GM23338 (cell line): ENCODE results near the gene PTGR2. TPM values are rescaled to one million over a fixed set of nuclear protein-coding genes. Genes with fewer than 3 reads are reported as not detected.
"Not testable (repeated sequence)": the region's sequence is repeated elsewhere in the genome, so short reads cannot be mapped to it uniquely, and the experiment has no call there.

Experiments
- ATAC-seq: fragments of 200-7000 bp; cut with Tn5 transposase; 3 replicates; pipeline ENCODE4 v1.9.1; 2020
- DNase-seq: peaks from one replicate; pipeline ENCODE4 v3.0.0-alpha.2; 2015; ENCODE audit warnings: low spot score
- H2AFZ ChIP-seq: fragments of 200-600 bp; sonication (generic); 2 replicates; pipeline ENCODE4 v1.8.0; 2016; ENCODE audit warnings: antibody characterized with exemption, mild to moderate bottlenecking, moderate library complexity
- H3F3A ChIP-seq: fragments of 200-600 bp; sonication (generic); replicated peaks from 2 replicates; pipeline ENCODE4 v1.8.0; 2017; ENCODE audit warnings: antibody characterized with exemption, mixed run types, low read depth
- H3K27ac ChIP-seq: fragments of 200-600 bp; sonication (generic); 2 replicates; pipeline ENCODE4 v1.6.1; 2016; ENCODE audit warnings: low read depth
- H3K27me3 ChIP-seq: fragments of 200-600 bp; sonication (generic); 2 replicates; pipeline ENCODE4 v1.8.0; 2016; ENCODE audit warnings: mild to moderate bottlenecking, mixed run types, moderate library complexity; ENCODE audit not compliant: insufficient read depth
- H3K36me3 ChIP-seq: fragments of 200-600 bp; sonication (generic); 2 replicates; pipeline ENCODE4 v1.8.0; 2016; ENCODE audit warnings: mild to moderate bottlenecking; ENCODE audit not compliant: insufficient read depth
- H3K4me1 ChIP-seq: fragments of 200-600 bp; sonication (generic); 2 replicates; pipeline ENCODE4 v1.8.0; 2016; ENCODE audit warnings: mild to moderate bottlenecking, moderate library complexity; ENCODE audit not compliant: insufficient read depth
- H3K4me2 ChIP-seq: fragments of 200-600 bp; sonication (generic); 2 replicates; pipeline ENCODE4 v1.7.1; 2017; ENCODE audit warnings: mixed run types
- H3K4me3 ChIP-seq: fragments of 200-600 bp; sonication (generic); 2 replicates; pipeline ENCODE4 v1.6.1; 2016; ENCODE audit warnings: mixed run types
- H3K79me2 ChIP-seq: fragments of 200-600 bp; sonication (generic); replicated peaks from 2 replicates; pipeline ENCODE4 v1.8.0; 2017; ENCODE audit warnings: mild to moderate bottlenecking; ENCODE audit not compliant: insufficient read depth
- H3K9me2 ChIP-seq: fragments of 200-600 bp; sonication (generic); 2 replicates; pipeline ENCODE4 v1.8.0; 2017; ENCODE audit not compliant: insufficient read depth
- H4K20me1 ChIP-seq: fragments of 200-600 bp; sonication (generic); replicated peaks from 2 replicates; pipeline ENCODE4 v1.8.0; 2017; ENCODE audit warnings: mild to moderate bottlenecking; ENCODE audit not compliant: insufficient read depth
- H3K27ac Mint-ChIP-seq: 2 replicates; pipeline ENCODE4 v1.8.0; 2020; ENCODE audit warnings: inconsistent platforms, mild to moderate bottlenecking, moderate library complexity, mixed read lengths
- H3K27me3 Mint-ChIP-seq: 3 replicates; pipeline ENCODE4 v1.8.0; 2022; ENCODE audit warnings: low read depth, mild to moderate bottlenecking, moderate library complexity, mixed read lengths, inconsistent platforms; ENCODE audit not compliant: insufficient read depth, poor library complexity
- H3K36me3 Mint-ChIP-seq: 3 replicates; pipeline ENCODE4 v1.8.0; 2021; ENCODE audit warnings: low read depth, mild to moderate bottlenecking, inconsistent platforms, moderate library complexity, mixed read lengths
- H3K4me1 Mint-ChIP-seq: 3 replicates; pipeline ENCODE4 v1.8.0; 2020; ENCODE audit warnings: mild to moderate bottlenecking, inconsistent platforms, mixed read lengths
- H3K4me3 Mint-ChIP-seq: 3 replicates; pipeline ENCODE4 v1.8.0; 2021; ENCODE audit warnings: moderate library complexity, mild to moderate bottlenecking, inconsistent platforms, mixed read lengths
- H3K9me3 Mint-ChIP-seq: 3 replicates; pipeline ENCODE4 v1.8.0; 2020; ENCODE audit warnings: moderate library complexity, mild to moderate bottlenecking, inconsistent platforms, mixed read lengths
- EZH2 ChIP-seq: fragments of 200-600 bp; sonication (generic); IDR thresholded peaks from one replicate; pipeline ENCODE4 v1.8.0; 2017; ENCODE audit warnings: antibody characterized with exemption, mild to moderate bottlenecking, low read depth; ENCODE audit not compliant: unreplicated experiment
- JUNB ChIP-seq: IDR thresholded peaks from one replicate; pipeline ENCODE4 v1.6.1; 2016; ENCODE audit warnings: antibody characterized with exemption; ENCODE audit not compliant: unreplicated experiment
- NANOG ChIP-seq: IDR thresholded peaks from 2 replicates; pipeline ENCODE4 v1.6.1; 2016; ENCODE audit warnings: antibody characterized with exemption, borderline replicate concordance
- STAT1 ChIP-seq: IDR thresholded peaks from one replicate; pipeline ENCODE4 v1.6.1; 2016; ENCODE audit warnings: antibody characterized with exemption; ENCODE audit not compliant: unreplicated experiment
- ZNF114 ChIP-seq: fragments of 250-450 bp; sonication (Bioruptor Pico); IDR thresholded peaks from 2 replicates; pipeline ENCODE4 v1.5.0; 2020; ENCODE audit warnings: mild to moderate bottlenecking, moderate library complexity
- ZNF331 ChIP-seq: fragments of 250-450 bp; sonication (Bioruptor Pico); IDR thresholded peaks from 2 replicates; pipeline ENCODE4 v1.5.0; 2020; ENCODE audit warnings: low read depth, mild to moderate bottlenecking, moderate library complexity
- ZNF462 ChIP-seq: fragments of 250-450 bp; sonication (Bioruptor Pico); IDR thresholded peaks from 2 replicates; pipeline ENCODE4 v1.5.0; 2020; ENCODE audit warnings: mild to moderate bottlenecking, moderate library complexity
- polyA plus RNA-seq: library from polyadenylated mRNA; unstranded; fragments of >200 nt; fragmentation: Nextera tagmentation; extraction: Ambion mirVana; gene quantifications from 2 replicates; pipeline ENCODE4 v1.2.1, GENCODE V29; 2016
- total RNA-seq: library from RNA; depleted of rRNA; stranded (reverse); fragments of >200 nt; shearing (Covaris generic); gene quantifications from 2 replicates; pipeline ENCODE4 v1.2.3, GENCODE V29; 2014

The PTGR2 gene
- total and polyA plus RNA-seq, 2 experiments from 2014 or later = 20.0 to 25.4 TPM

- peak overlapping the region; percentile 29; the same call in 1 of the 3 replicates for H3K4me3 Mint-ChIP-seq
- H3K4me1 Mint-ChIP-seq = peaks cover 30% of the 10 kb centered on the region
- H3K36me3 Mint-ChIP-seq = no peaks in the 10 kb centered on the region
- no peaks in the 10 kb centered on the region for H3K36me3 ChIP-seq
- H3K9me2 ChIP-seq = no peaks in the 10 kb centered on the region
- H3K4me3 ChIP-seq = no peak overlapping the region
- ATAC-seq (no peak), DNase-seq (no peak)
- H3K27ac Mint-ChIP-seq = no peak overlapping the region
- H4K20me1 ChIP-seq = no peaks in the 10 kb centered on the region
- no peaks in the 10 kb centered on the region for H3K27me3 ChIP-seq
- H2AFZ ChIP-seq = no peak overlapping the region
- no peaks in the 10 kb centered on the region for H3K9me3 Mint-ChIP-seq
- H3K4me1 ChIP-seq = peaks cover 12% of the 10 kb centered on the region
- peak overlapping the region; percentile 3 for H3K4me2 ChIP-seq
- no peak for TF ChIP-seq EZH2
- H3K27ac ChIP-seq = 0 out of 2 replicates have a peak overlapping the region, but pooled peaks have one; percentile 22
- no peaks in the 10 kb centered on the region for H3F3A ChIP-seq
- H3K79me2 ChIP-seq = no peaks in the 10 kb centered on the region
- H3K27me3 Mint-ChIP-seq = peaks cover 5% of the 10 kb centered on the region
Observed at GRCh38 chr14:73834261-73834625, 17.4 kb upstream of the PTGR2 start.

- H3K9me3 Mint-ChIP-seq, H3K36me3 Mint-ChIP-seq, DNase-seq, H3K27ac Mint-ChIP-seq, H3K27ac ChIP-seq, H3K4me3 Mint-ChIP-seq, H3K79me2 ChIP-seq, H3K9me2 ChIP-seq, H4K20me1 ChIP-seq, H3K27me3 ChIP-seq, H3K4me1 ChIP-seq, H3K4me2 ChIP-seq, H3K36me3 ChIP-seq, ATAC-seq, H3K4me3 ChIP-seq, H3K27me3 Mint-ChIP-seq, H3F3A ChIP-seq: not testable (repeated sequence)
- peak overlapping the region; percentile 56; the same call in 1 of the 2 replicates for H2AFZ ChIP-seq
- H3K4me1 Mint-ChIP-seq = peaks cover 23% of the 10 kb centered on the region
Observed at GRCh38 chr14:73838293-73839034, 13.2 kb upstream of the PTGR2 start.

- Histone ChIP-seq H3F3A (no peaks in the 10 kb centered on the region), H3K9me2 (no peaks in the 10 kb centered on the region), H4K20me1 (no peaks in the 10 kb centered on the region), H3K27ac (no peak overlapping the region), H3K4me2 (no peak overlapping the region), H3K4me3 (no peak overlapping the region), H3K36me3 (no peaks in the 10 kb centered on the region), H3K27me3 (no peaks in the 10 kb centered on the region), H3K4me1 (no peaks in the 10 kb centered on the region), H2AFZ (no peak overlapping the region), H3K79me2 (no peaks in the 10 kb centered on the region)
- Mint-ChIP-seq H3K4me3 (no peak overlapping the region), H3K4me1 (peaks cover 3% of the 10 kb centered on the region), H3K9me3 (no peaks in the 10 kb centered on the region), H3K27ac (no peak overlapping the region), H3K36me3 (no peaks in the 10 kb centered on the region), H3K27me3 (peaks cover 5% of the 10 kb centered on the region)
- ATAC-seq = no peak
- DNase-seq = no peak
- no peak for TF ChIP-seq ZNF114 (CRISPR knock-in tag)
- TF ChIP-seq STAT1 = no peak
- TF ChIP-seq ZNF331 (CRISPR knock-in tag) = no peak
- no peak for TF ChIP-seq JUNB
- no peak for TF ChIP-seq EZH2
- TF ChIP-seq NANOG = no peak
- no peak for TF ChIP-seq ZNF462 (CRISPR knock-in tag)
Observed at GRCh38 chr14:73842201-73842600, 9.4 kb upstream of the PTGR2 start.
